Mesendoderm (in vitro differentiated cells): ENCODE results near the gene ERG.

Source experiments
- DNase-seq: peaks from one replicate; pipeline ENCODE4 v3.0.0; 2013
- H2AK5ac ChIP-seq: 2 replicates; pipeline ENCODE4 v1.6.1; 2013; ENCODE audit warnings: low read length, inconsistent platforms
- H2BK120ac ChIP-seq: 2 replicates; pipeline ENCODE4 v1.6.1; 2013; ENCODE audit warnings: low read depth, mild to moderate bottlenecking, low read length, moderate library complexity, mixed read lengths
- H2BK15ac ChIP-seq: replicated peaks from 2 replicates; pipeline ENCODE4 v1.6.1; 2013; ENCODE audit warnings: low read depth, mild to moderate bottlenecking, moderate library complexity
- H2BK5ac ChIP-seq: 2 replicates; pipeline ENCODE4 v1.6.1; 2013; ENCODE audit warnings: low read length, inconsistent platforms
- H3K18ac ChIP-seq: 2 replicates; pipeline ENCODE4 v1.6.1; 2013; ENCODE audit warnings: mild to moderate bottlenecking, low read length, mixed read lengths
- H3K23ac ChIP-seq: one replicate; pipeline ENCODE4 v1.6.1; 2013; ENCODE audit warnings: low read length
- H3K27ac ChIP-seq: 2 replicates; pipeline ENCODE4 v1.5.1; 2013; ENCODE audit warnings: low read depth, mild to moderate bottlenecking, inconsistent platforms, low read length, moderate library complexity
- H3K27me3 ChIP-seq: 2 replicates; pipeline ENCODE4 v1.6.1; 2013; ENCODE audit warnings: low read length, control low read depth, mild to moderate bottlenecking, inconsistent platforms; ENCODE audit not compliant: insufficient read depth, poor library complexity
- H3K36me3 ChIP-seq: 2 replicates; pipeline ENCODE4 v1.6.1; 2013; ENCODE audit warnings: low read length, inconsistent platforms; ENCODE audit not compliant: control insufficient read depth, insufficient read depth
- H3K4ac ChIP-seq: one replicate; pipeline ENCODE4 v1.6.1; 2013; ENCODE audit warnings: low read depth, mild to moderate bottlenecking, low read length, moderate library complexity
- H3K4me1 ChIP-seq: 2 replicates; pipeline ENCODE4 v1.6.1; 2013; ENCODE audit warnings: low read depth, low read length, inconsistent platforms; ENCODE audit not compliant: control insufficient read depth
- H3K4me2 ChIP-seq: 2 replicates; pipeline ENCODE4 v1.6.1; 2013; ENCODE audit warnings: low read length
- H3K4me3 ChIP-seq: 2 replicates; pipeline ENCODE4 v1.5.1; 2013; ENCODE audit warnings: mild to moderate bottlenecking, low read length
- H3K56ac ChIP-seq: one replicate; pipeline ENCODE4 v1.6.1; 2013; ENCODE audit warnings: low read length
- H3K79me1 ChIP-seq: 2 replicates; pipeline ENCODE4 v1.6.1; 2013; ENCODE audit warnings: low read length, inconsistent platforms
- H3K79me2 ChIP-seq: 2 replicates; pipeline ENCODE4 v1.6.1; 2013; ENCODE audit warnings: mild to moderate bottlenecking, low read length; ENCODE audit not compliant: control insufficient read depth, insufficient read depth
- H3K9ac ChIP-seq: 2 replicates; pipeline ENCODE4 v1.6.1; 2013; ENCODE audit warnings: low read length, inconsistent platforms
- H4K5ac ChIP-seq: one replicate; pipeline ENCODE4 v1.6.1; 2013; ENCODE audit warnings: low read length
- H4K8ac ChIP-seq: one replicate; pipeline ENCODE4 v1.6.1; 2013; ENCODE audit warnings: low read depth, mild to moderate bottlenecking, control low read depth, low read length, moderate library complexity
- WGBS: extraction: QIAGEN DNeasy Blood & Tissue Kit; methylation state at CpG from one replicate; pipeline ENCODE4 v1.1.7; 2013; ENCODE audit warnings: low lambda C conversion rate, missing lambda C conversion rate; ENCODE audit not compliant: insufficient coverage; ENCODE audit errors: extremely low coverage; 5-methylcytosine and 5-hydroxymethylcytosine counted together

The ERG gene

GRCh38 chr21:38351176-38351959, 146.9 kb downstream of the ERG start:
- peaks cover 7% of the 10 kb centered on the region for H3K4me1 ChIP-seq
- H3K79me2 ChIP-seq: no peaks in the 10 kb centered on the region
- no peaks in the 10 kb centered on the region for H3K36me3 ChIP-seq
- peak; percentile 9 for DNase-seq
- H2BK15ac ChIP-seq: no peak overlapping the region
- H3K18ac ChIP-seq: peak overlapping the region; percentile 2
- no peak overlapping the region for H3K4me2 ChIP-seq
- H3K27me3 ChIP-seq: no peaks in the 10 kb centered on the region
- peak overlapping the region; percentile 61 for H3K56ac ChIP-seq
- no peak overlapping the region for H3K4ac ChIP-seq
- H2AK5ac ChIP-seq: peak overlapping the region; percentile 58
- no peak overlapping the region for H2BK120ac ChIP-seq
- peak overlapping the region; percentile 77 for H2BK5ac ChIP-seq
- no peak overlapping the region for H3K23ac ChIP-seq
- H4K5ac ChIP-seq: no peak overlapping the region
- H3K9ac ChIP-seq: peak overlapping the region; percentile 29
- no peak overlapping the region for H4K8ac ChIP-seq
- no peaks in the 10 kb centered on the region for H3K79me1 ChIP-seq
- WGBS: no CpG with 5 or more reads among the region's 16 CpGs
- no peak overlapping the region for H3K4me3 ChIP-seq
- peak overlapping the region; percentile 16 for H3K27ac ChIP-seq

GRCh38 chr21:38350684-38351083, 147.6 kb downstream of the ERG start:
- Histone ChIP-seq H3K4me1 (peaks cover 7% of the 10 kb centered on the region), H2BK120ac (no peak overlapping the region), H3K27ac (no peak overlapping the region), H2AK5ac (no peak overlapping the region), H3K4me2 (no peak overlapping the region), H2BK5ac (no peak overlapping the region), H3K56ac (peak overlapping the region; percentile 10), H2BK15ac (no peak overlapping the region), H3K79me1 (no peaks in the 10 kb centered on the region), H4K8ac (no peak overlapping the region), H3K36me3 (no peaks in the 10 kb centered on the region), H3K79me2 (no peaks in the 10 kb centered on the region), H3K23ac (no peak overlapping the region), H3K27me3 (no peaks in the 10 kb centered on the region), H4K5ac (no peak overlapping the region), H3K4me3 (no peak overlapping the region), H3K9ac (no peak overlapping the region), H3K4ac (no peak overlapping the region), H3K18ac (peak overlapping the region; percentile 2)
- DNase-seq: no peak
- WGBS: no CpG with 5 or more reads among the region's 3 CpGs

GRCh38 chr21:38349977-38350376, 148.3 kb downstream of the ERG start:
- H4K5ac ChIP-seq: no peak overlapping the region
- no peak overlapping the region for H2AK5ac ChIP-seq
- no peak overlapping the region for H2BK15ac ChIP-seq
- no peak overlapping the region for H3K4me3 ChIP-seq
- no peak overlapping the region for H3K23ac ChIP-seq
- WGBS: no CpG with 5 or more reads among the region's 2 CpGs
- no peak overlapping the region for H3K4me2 ChIP-seq
- no peak for DNase-seq
- no peak overlapping the region for H2BK5ac ChIP-seq
- no peak overlapping the region for H2BK120ac ChIP-seq
- H3K4me1 ChIP-seq: peaks cover 7% of the 10 kb centered on the region
- H3K27ac ChIP-seq: no peak overlapping the region
- no peaks in the 10 kb centered on the region for H3K79me2 ChIP-seq
- H3K27me3 ChIP-seq: no peaks in the 10 kb centered on the region
- H3K18ac ChIP-seq: no peak overlapping the region
- H3K4ac ChIP-seq: no peak overlapping the region
- H3K79me1 ChIP-seq: no peaks in the 10 kb centered on the region
- no peak overlapping the region for H3K9ac ChIP-seq
- no peak overlapping the region for H3K56ac ChIP-seq
- H4K8ac ChIP-seq: no peak overlapping the region
- no peaks in the 10 kb centered on the region for H3K36me3 ChIP-seq

DNA sequence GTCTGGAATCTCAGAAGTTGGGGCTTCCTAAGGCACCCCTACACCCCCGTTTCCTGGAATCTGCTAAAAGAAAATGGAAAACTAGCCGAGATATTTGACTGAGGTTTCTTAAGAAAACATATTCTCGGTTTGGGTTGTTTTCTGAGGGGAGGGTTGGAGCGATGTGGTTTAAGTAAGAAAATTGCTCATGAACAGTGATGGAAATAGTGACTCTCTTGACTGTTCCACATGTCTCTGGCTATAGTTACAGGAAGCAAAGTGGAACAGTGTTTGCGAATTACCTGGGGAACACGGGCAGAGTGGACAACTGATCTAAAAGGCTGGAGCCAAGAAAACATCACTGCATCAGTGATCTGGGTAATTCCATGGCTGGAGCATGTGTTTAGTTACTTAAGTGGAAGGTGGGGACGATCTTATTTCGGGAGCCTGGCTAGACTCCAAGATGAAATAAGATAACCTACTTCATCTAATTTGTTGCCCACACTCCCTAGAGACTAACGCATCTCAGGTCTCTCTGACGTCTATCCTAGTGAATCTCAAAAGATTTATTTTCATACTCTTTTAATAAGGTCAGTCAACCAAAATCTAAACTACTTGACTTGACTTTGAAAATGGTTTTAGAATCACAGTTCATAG, 149.0 kb downstream of the ERG start:
- no peak overlapping the region for H4K5ac ChIP-seq
- no peak overlapping the region for H3K4me3 ChIP-seq
- H2BK120ac ChIP-seq: no peak overlapping the region
- H2BK15ac ChIP-seq: no peak overlapping the region
- no peak overlapping the region for H3K9ac ChIP-seq
- peaks cover 7% of the 10 kb centered on the region for H3K4me1 ChIP-seq
- DNase-seq: no peak
- H3K36me3 ChIP-seq: no peaks in the 10 kb centered on the region
- H3K4ac ChIP-seq: no peak overlapping the region
- WGBS: 100% methylated on average over 2 of the region's 10 CpGs
- H2BK5ac ChIP-seq: no peak overlapping the region
- H3K18ac ChIP-seq: no peak overlapping the region
- H2AK5ac ChIP-seq: no peak overlapping the region
- no peaks in the 10 kb centered on the region for H3K27me3 ChIP-seq
- H3K27ac ChIP-seq: no peak overlapping the region
- no peaks in the 10 kb centered on the region for H3K79me2 ChIP-seq
- H4K8ac ChIP-seq: no peak overlapping the region
- no peak overlapping the region for H3K56ac ChIP-seq
- no peaks in the 10 kb centered on the region for H3K79me1 ChIP-seq
- H3K23ac ChIP-seq: no peak overlapping the region
- H3K4me2 ChIP-seq: no peak overlapping the region

GRCh38 chr21:38346286-38346685, 152.0 kb downstream of the ERG start:
- WGBS: no CpG with 5 or more reads among the region's 5 CpGs
- Histone ChIP-seq H3K4ac (no peak overlapping the region), H2AK5ac (no peak overlapping the region), H3K56ac (no peak overlapping the region), H3K4me2 (no peak overlapping the region), H2BK120ac (no peak overlapping the region), H3K79me2 (no peaks in the 10 kb centered on the region), H3K4me1 (peaks cover under 1% of the 10 kb centered on the region), H4K8ac (no peak overlapping the region), H3K23ac (no peak overlapping the region), H2BK15ac (no peak overlapping the region), H4K5ac (no peak overlapping the region), H3K18ac (no peak overlapping the region), H3K4me3 (no peak overlapping the region), H3K9ac (no peak overlapping the region), H3K36me3 (no peaks in the 10 kb centered on the region), H3K79me1 (no peaks in the 10 kb centered on the region), H2BK5ac (no peak overlapping the region), H3K27me3 (no peaks in the 10 kb centered on the region), H3K27ac (no peak overlapping the region)
- DNase-seq: no peak
